PC-9 (cell line): ENCODE data around the gene PCSK9. TPM values are rescaled to one million over a fixed set of nuclear protein-coding genes. Genes with fewer than 3 reads are reported as not detected.
A peak's percentile ranks its signal among the peaks of the same experiment; 100 is the strongest.

ENCODE experiments used
- BruUV-seq: library from RNA; stranded (reverse); fragments of 400-500 nt; replicated peaks from 2 replicates; lab custom pipeline; 2021; lab: Mats Ljungman, UMichigan
- CTCF ChIA-PET: fragments of 300-600 bp; sonication (Branson Sonifier 250); formaldehyde crosslinking; loops from one replicate; lab custom pipeline; 2022; ENCODE audit warnings: antibody characterized with exemption; lab: Charles Lee
- POLR2A ChIA-PET: fragments of 300-600 bp; sonication (Branson Sonifier 250); formaldehyde crosslinking; loops from one replicate; lab custom pipeline; 2022; ENCODE audit warnings: antibody characterized with exemption; ENCODE audit not compliant: unreplicated experiment; lab: Charles Lee
- DNase-seq, 2 experiments: peaks; one replicate each; pipeline versions ENCODE4 v3.0.0 to v3.0.0-alpha.2; 2015 to 2022; ENCODE audit warnings: mixed read lengths in 1 of 2
- H2AFZ ChIP-seq: fragments of 200-600 bp; sonication (generic); 2 replicates; pipeline ENCODE4 v1.8.1; 2017; ENCODE audit warnings: antibody characterized with exemption
- H3F3A ChIP-seq: fragments of 200-600 bp; sonication (generic); 2 replicates; pipeline ENCODE4 v1.8.1; 2017; ENCODE audit warnings: antibody characterized with exemption, mild to moderate bottlenecking, low read depth; ENCODE audit not compliant: insufficient read depth
- H3K27ac ChIP-seq: fragments of 200-600 bp; sonication (generic); 2 replicates; pipeline ENCODE4 v1.6.1; 2016; ENCODE audit warnings: mixed run types
- H3K27me3 ChIP-seq: fragments of 200-600 bp; sonication (generic); 2 replicates; pipeline ENCODE4 v1.6.1; 2016; ENCODE audit warnings: low read depth, mixed run types; ENCODE audit not compliant: insufficient read depth
- H3K36me3 ChIP-seq: fragments of 200-600 bp; sonication (generic); 2 replicates; pipeline ENCODE4 v1.6.1; 2016; ENCODE audit warnings: low read depth, mixed run types
- H3K4me1 ChIP-seq: fragments of 200-600 bp; sonication (generic); replicated peaks from 2 replicates; pipeline ENCODE4 v1.6.1; 2016; ENCODE audit warnings: mixed run types; ENCODE audit not compliant: insufficient read depth
- H3K4me2 ChIP-seq: fragments of 200-600 bp; sonication (generic); 2 replicates; pipeline ENCODE4 v1.6.1; 2017; ENCODE audit warnings: mixed run types
- H3K4me3 ChIP-seq: fragments of 200-600 bp; sonication (generic); 2 replicates; pipeline ENCODE4 v1.6.1; 2016; ENCODE audit warnings: mixed run types
- H3K79me2 ChIP-seq: fragments of 200-600 bp; sonication (generic); 2 replicates; pipeline ENCODE4 v1.6.1; 2017; ENCODE audit warnings: low read depth, mixed run types
- H3K9me2 ChIP-seq: fragments of 200-600 bp; sonication (generic); 2 replicates; pipeline ENCODE4 v1.8.1; 2017; ENCODE audit warnings: mild to moderate bottlenecking; ENCODE audit not compliant: insufficient read depth
- H3K9me3 ChIP-seq: fragments of 200-600 bp; sonication (generic); 2 replicates; pipeline ENCODE4 v1.8.1; 2016; ENCODE audit warnings: low read depth; ENCODE audit not compliant: insufficient read depth
- H4K20me1 ChIP-seq: fragments of 200-600 bp; sonication (generic); 2 replicates; pipeline ENCODE4 v1.8.1; 2017; ENCODE audit not compliant: insufficient read depth
- EZH2 ChIP-seq: fragments of 200-600 bp; sonication (generic); IDR thresholded peaks from 2 replicates; pipeline ENCODE4 v1.8.0; 2017; ENCODE audit warnings: antibody characterized with exemption, low read depth
- intact Hi-C: fragments of 100-400 bp; cut with micrococcal nuclease; formaldehyde crosslinking; loops from one replicate; pipeline ENCODE4 v1.10.0; 2022; ENCODE audit not compliant: unreplicated experiment
- total RNA-seq: library from RNA; stranded (reverse); gene quantifications from 2 replicates; pipeline ENCODE4 v1.2.3, GENCODE V29; 2021
- TF ChIP-seq, protein P1 (sequence below): fragments of 200-600 bp; sonication (generic); conservative IDR thresholded peaks from 2 replicates; pipeline ENCODE4 v1.6.1; 2017; ENCODE audit warnings: mixed run types, antibody characterized with exemption, mild to moderate bottlenecking, moderate library complexity

PCSK9 gene
- total RNA-seq, 1 experiment from 2014 or later = 133 TPM

DNA sequence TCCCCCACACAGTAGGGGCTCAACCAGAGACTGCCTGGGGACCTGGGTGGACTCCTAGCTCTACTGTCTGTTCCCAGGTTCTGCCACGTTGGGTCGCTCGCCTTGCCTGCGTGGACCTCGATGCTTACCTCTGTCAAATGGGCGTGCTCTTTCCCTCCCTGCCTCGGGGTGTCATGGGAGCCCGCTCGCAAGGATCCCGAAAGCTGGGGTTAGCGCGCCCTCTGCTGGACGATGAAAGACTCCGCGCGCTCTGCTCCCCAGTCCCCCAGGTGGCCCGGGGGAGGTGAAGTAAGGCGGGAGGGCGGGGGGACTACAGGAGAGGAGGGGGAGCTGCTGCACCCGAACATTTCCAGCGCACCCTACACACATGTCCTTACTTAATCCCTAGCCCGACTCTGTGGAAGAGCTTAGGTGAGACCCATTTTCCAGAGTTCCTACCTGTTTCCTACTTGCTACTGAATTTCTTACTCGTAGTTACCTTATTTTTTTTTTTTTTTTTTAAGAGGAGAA, 42.9 kb upstream of the PCSK9 start:
- Histone ChIP-seq H3K36me3 (no peaks in the 10 kb centered on the region), H3K79me2 (no peaks in the 10 kb centered on the region), H3K4me1 (0 out of 2 replicates have a peak, but pooled peaks cover 4% of the 10 kb centered on the region), H3F3A (no peaks in the 10 kb centered on the region), H3K4me3 (peak overlapping the region; percentile 41; the same call in 1 of the 2 replicates), H3K27me3 (no peaks in the 10 kb centered on the region), H3K4me2 (peak overlapping the region; percentile 72), H3K9me3 (no peaks in the 10 kb centered on the region), H2AFZ (no peak overlapping the region), H3K9me2 (no peaks in the 10 kb centered on the region), H3K27ac (no peak overlapping the region), H4K20me1 (no peaks in the 10 kb centered on the region)
- ChIA-PET POLR2A (no interaction called here), CTCF (interaction anchor here (0.5 to 1.4 kb wide), 12 partner anchors 11 to 1289 kb away, joined by 3 to 16 read pairs (median 4); no protein-coding TSS in a partner anchor)
- DNase-seq = peak; percentile 39 to 81
- no TSS peak for BruUV-seq
- TF ChIP-seq, protein P1, sequence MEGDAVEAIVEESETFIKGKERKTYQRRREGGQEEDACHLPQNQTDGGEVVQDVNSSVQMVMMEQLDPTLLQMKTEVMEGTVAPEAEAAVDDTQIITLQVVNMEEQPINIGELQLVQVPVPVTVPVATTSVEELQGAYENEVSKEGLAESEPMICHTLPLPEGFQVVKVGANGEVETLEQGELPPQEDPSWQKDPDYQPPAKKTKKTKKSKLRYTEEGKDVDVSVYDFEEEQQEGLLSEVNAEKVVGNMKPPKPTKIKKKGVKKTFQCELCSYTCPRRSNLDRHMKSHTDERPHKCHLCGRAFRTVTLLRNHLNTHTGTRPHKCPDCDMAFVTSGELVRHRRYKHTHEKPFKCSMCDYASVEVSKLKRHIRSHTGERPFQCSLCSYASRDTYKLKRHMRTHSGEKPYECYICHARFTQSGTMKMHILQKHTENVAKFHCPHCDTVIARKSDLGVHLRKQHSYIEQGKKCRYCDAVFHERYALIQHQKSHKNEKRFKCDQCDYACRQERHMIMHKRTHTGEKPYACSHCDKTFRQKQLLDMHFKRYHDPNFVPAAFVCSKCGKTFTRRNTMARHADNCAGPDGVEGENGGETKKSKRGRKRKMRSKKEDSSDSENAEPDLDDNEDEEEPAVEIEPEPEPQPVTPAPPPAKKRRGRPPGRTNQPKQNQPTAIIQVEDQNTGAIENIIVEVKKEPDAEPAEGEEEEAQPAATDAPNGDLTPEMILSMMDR = peak; percentile 95
- TF ChIP-seq EZH2 = no peak
- intact Hi-C loops = loop anchor here (1.0 to 2.0 kb wide), 4 partner anchors 26 to 324 kb away; no protein-coding TSS in a partner anchor

DNA sequence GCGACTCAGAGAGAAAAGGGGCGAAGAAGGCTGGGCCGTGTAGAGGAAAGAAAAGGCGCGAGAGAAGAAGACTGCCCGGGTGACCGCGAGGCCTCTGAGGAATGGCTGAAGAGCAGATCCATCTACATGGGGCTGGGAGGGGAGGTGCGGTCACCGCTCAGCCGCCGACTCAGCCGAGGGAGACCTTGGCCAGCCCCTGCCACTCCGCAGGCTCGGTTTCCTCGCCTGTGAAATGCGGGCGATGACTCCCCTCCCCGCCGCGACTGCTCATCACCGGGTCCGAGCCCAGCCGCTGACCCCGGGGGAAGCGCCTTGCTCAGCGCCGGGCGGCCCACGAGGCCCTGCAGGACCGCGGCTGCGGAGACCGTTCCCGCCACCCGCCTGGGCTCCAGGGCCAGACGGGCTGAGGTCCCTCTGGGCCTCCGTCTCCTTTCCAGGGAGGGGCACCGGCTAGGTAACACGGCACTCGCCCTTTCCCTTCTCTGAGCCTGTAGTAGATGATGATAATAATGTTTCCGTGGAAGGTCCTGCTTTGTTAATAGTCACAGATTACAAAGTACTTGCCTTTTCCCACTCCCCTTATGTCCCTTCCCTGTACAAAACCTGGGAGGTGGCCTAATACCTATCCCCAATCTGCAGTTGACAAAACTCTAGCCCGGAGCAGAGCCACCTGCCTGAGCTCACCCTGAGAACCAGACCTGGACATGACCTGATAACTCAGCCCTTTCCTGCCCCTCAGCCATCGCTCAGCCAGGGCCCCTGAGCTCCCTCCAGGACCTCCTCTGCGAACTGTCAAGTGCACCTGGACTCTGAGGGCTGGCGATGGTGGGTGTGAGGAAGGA, 42.3 kb upstream of the PCSK9 start:
- intact Hi-C loops = loop anchor here (1.0 to 2.0 kb wide), 4 partner anchors 26 to 325 kb away; no protein-coding TSS in a partner anchor
- Histone ChIP-seq H3F3A (no peaks in the 10 kb centered on the region), H3K36me3 (no peaks in the 10 kb centered on the region), H3K4me2 (peak overlapping the region; percentile 72), H3K4me3 (peak overlapping the region; percentile 41; the same call in 1 of the 2 replicates), H4K20me1 (no peaks in the 10 kb centered on the region), H3K4me1 (0 out of 2 replicates have a peak, but pooled peaks cover 4% of the 10 kb centered on the region), H3K9me2 (no peaks in the 10 kb centered on the region), H2AFZ (no peak overlapping the region), H3K27me3 (no peaks in the 10 kb centered on the region), H3K79me2 (no peaks in the 10 kb centered on the region), H3K27ac (no peak overlapping the region), H3K9me3 (no peaks in the 10 kb centered on the region)
- no peak for TF ChIP-seq EZH2
- TF ChIP-seq, protein P1 = no peak
- no TSS peak for BruUV-seq
- ChIA-PET CTCF (interaction anchor here (0.5 to 1.4 kb wide), 10 partner anchors 11 to 1289 kb away, joined by 3 to 16 read pairs (median 4); no protein-coding TSS in a partner anchor), POLR2A (no interaction called here)
- no peak for DNase-seq

DNA sequence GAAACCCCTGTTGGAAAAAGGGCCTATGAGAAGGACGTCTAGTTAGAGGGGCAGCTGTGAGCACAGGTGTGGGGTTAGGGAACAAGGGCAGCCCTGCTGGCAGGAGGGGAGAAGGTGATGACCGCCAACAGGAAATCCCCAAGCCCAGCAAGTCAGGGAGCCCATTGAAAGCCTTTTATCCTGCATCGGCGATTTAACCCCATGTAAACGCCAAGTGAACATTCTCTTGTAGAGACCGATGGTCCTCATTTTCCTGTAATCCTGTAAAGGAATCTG, 41.7 kb upstream of the PCSK9 start:
- H3K9me3 ChIP-seq = no peaks in the 10 kb centered on the region
- intact Hi-C loops = loop anchor here (2.0 kb wide), 1 partner anchor 25 kb away; no protein-coding TSS in a partner anchor
- CTCF ChIA-PET = interaction anchor here (1.2 kb wide), 1 partner anchor 53 kb away, joined by 10 read pairs; no protein-coding TSS in a partner anchor
- no TSS peak for BruUV-seq
- H3K36me3 ChIP-seq = no peaks in the 10 kb centered on the region
- no peaks in the 10 kb centered on the region for H3K9me2 ChIP-seq
- H3K27ac ChIP-seq = no peak overlapping the region
- no peak overlapping the region for H3K4me3 ChIP-seq
- no peak for DNase-seq
- no peaks in the 10 kb centered on the region for H3K27me3 ChIP-seq
- no peak overlapping the region for H3K4me2 ChIP-seq
- H3F3A ChIP-seq = no peaks in the 10 kb centered on the region
- H2AFZ ChIP-seq = no peak overlapping the region
- H4K20me1 ChIP-seq = no peaks in the 10 kb centered on the region
- TF ChIP-seq EZH2 = no peak
- TF ChIP-seq, protein P1 = no peak
- no peaks in the 10 kb centered on the region for H3K79me2 ChIP-seq
- 0 out of 2 replicates have a peak, but pooled peaks cover 4% of the 10 kb centered on the region for H3K4me1 ChIP-seq
- POLR2A ChIA-PET = no interaction called here
